ENCODE data around the gene DICER1. TPM values are rescaled to one million over a fixed set of nuclear protein-coding genes. Genes with fewer than 3 reads are reported as not detected.

Gene DICER1
- total RNA-seq, 1 donor from 2014 or later = 100 TPM

GRCh38 chr14:95067526-95067925 is 89.8 kb downstream of the DICER1 start:
- Mint-ChIP-seq H3K27me3 (peaks cover 17% of the 10 kb centered on the region), H3K36me3 (no peaks in the 10 kb centered on the region), H3K4me1 (ENCODE audit: unreplicated experiment) (peaks cover 26% of the 10 kb centered on the region), H3K4me3 (no peak overlapping the region), H3K27ac (no peak overlapping the region), H3K9me3 (peaks cover 4% of the 10 kb centered on the region)
- no peak for TF ChIP-seq CTCF (conservative IDR thresholded peaks at IDR 0.05)
- DNase-seq (ENCODE audit: extremely low spot score, unreplicated experiment) = peak; percentile 39

- Mint-ChIP-seq H3K36me3 (no peaks in the 10 kb centered on the region), H3K4me1 (ENCODE audit: unreplicated experiment) (peaks cover 16% of the 10 kb centered on the region), H3K9me3 (peaks cover 4% of the 10 kb centered on the region), H3K27me3 (peaks cover 12% of the 10 kb centered on the region), H3K4me3 (no peak overlapping the region), H3K27ac (no peak overlapping the region)
- no peak for DNase-seq (ENCODE audit: extremely low spot score, unreplicated experiment)
- no peak for TF ChIP-seq CTCF (conservative IDR thresholded peaks at IDR 0.05)
These were observed 90.8 kb downstream of the DICER1 start for GRCh38 chr14:95066427-95066986.

- Mint-ChIP-seq H3K4me3 (no peak overlapping the region), H3K4me1 (ENCODE audit: unreplicated experiment) (peaks cover 10% of the 10 kb centered on the region), H3K9me3 (peaks cover 4% of the 10 kb centered on the region), H3K27ac (no peak overlapping the region), H3K36me3 (no peaks in the 10 kb centered on the region), H3K27me3 (peaks cover 5% of the 10 kb centered on the region)
- no peak for TF ChIP-seq CTCF (conservative IDR thresholded peaks at IDR 0.05)
- no peak for DNase-seq (ENCODE audit: extremely low spot score, unreplicated experiment)
These were observed 91.9 kb downstream of the DICER1 start for GRCh38 chr14:95065411-95065810.

- no peak overlapping the region for H3K27ac Mint-ChIP-seq
These were observed 92.6 kb downstream of the DICER1 start for GRCh38 chr14:95064734-95065133.

GRCh38 chr14:95064256-95064655 is 93.1 kb downstream of the DICER1 start:
- Mint-ChIP-seq H3K36me3 (no peaks in the 10 kb centered on the region), H3K4me1 (ENCODE audit: unreplicated experiment) (peaks cover 10% of the 10 kb centered on the region), H3K4me3 (no peak overlapping the region), H3K27me3 (peaks cover 5% of the 10 kb centered on the region), H3K27ac (no peak overlapping the region), H3K9me3 (peaks cover 4% of the 10 kb centered on the region)
- TF ChIP-seq CTCF (conservative IDR thresholded peaks at IDR 0.05) = no peak
- no peak for DNase-seq (ENCODE audit: extremely low spot score, unreplicated experiment)

More at GRCh38 chr14:95064734-95065133, 92.6 kb downstream of the DICER1 start:
- H3K36me3 Mint-ChIP-seq = no peaks in the 10 kb centered on the region
- peaks cover 4% of the 10 kb centered on the region for H3K9me3 Mint-ChIP-seq
- no peak for DNase-seq (ENCODE audit: extremely low spot score, unreplicated experiment)
- H3K4me1 Mint-ChIP-seq (ENCODE audit: unreplicated experiment) = peaks cover 10% of the 10 kb centered on the region
- peaks cover 5% of the 10 kb centered on the region for H3K27me3 Mint-ChIP-seq
- no peak for TF ChIP-seq CTCF (conservative IDR thresholded peaks at IDR 0.05)
- no peak overlapping the region for H3K4me3 Mint-ChIP-seq

- Mint-ChIP-seq H3K36me3 (no peaks in the 10 kb centered on the region), H3K4me1 (ENCODE audit: unreplicated experiment) (peaks cover 17% of the 10 kb centered on the region), H3K27ac (no peak overlapping the region), H3K27me3 (no peaks in the 10 kb centered on the region), H3K4me3 (no peak overlapping the region), H3K9me3 (peaks cover 4% of the 10 kb centered on the region)
- no peak for TF ChIP-seq CTCF (conservative IDR thresholded peaks at IDR 0.05)
- no peak for DNase-seq (ENCODE audit: extremely low spot score, unreplicated experiment)
These were observed 93.9 kb downstream of the DICER1 start for GRCh38 chr14:95063391-95063790.
